T1000 (cell line): ENCODE data around the gene CCL8.

ENCODE experiments used
- DNase-seq: peaks from one replicate; lab custom pipeline; 2025; ENCODE audit warnings: mixed read lengths; lab: John Stamatoyannopoulos, UW

CCL8 gene

GRCh38 chr17:34319039-34319483 is at the start of gene CCL8:
CCL8 (plus strand) TSS chr17:34319435; CDS start chr17:34319502, 67 bp downstream.
- DNase-seq: no peak

GRCh38 chr17:34269969-34270368 is 49.3 kb upstream of the CCL8 start, which contains the start of gene CCL7:
CCL7 (plus strand) TSS chr17:34270221; CDS start chr17:34270291, 70 bp downstream.
- no peak for DNase-seq

- DNase-seq: no peak
Measured at GRCh38 chr17:34275881-34276280, 43.4 kb upstream of the CCL8 start.

DNA sequence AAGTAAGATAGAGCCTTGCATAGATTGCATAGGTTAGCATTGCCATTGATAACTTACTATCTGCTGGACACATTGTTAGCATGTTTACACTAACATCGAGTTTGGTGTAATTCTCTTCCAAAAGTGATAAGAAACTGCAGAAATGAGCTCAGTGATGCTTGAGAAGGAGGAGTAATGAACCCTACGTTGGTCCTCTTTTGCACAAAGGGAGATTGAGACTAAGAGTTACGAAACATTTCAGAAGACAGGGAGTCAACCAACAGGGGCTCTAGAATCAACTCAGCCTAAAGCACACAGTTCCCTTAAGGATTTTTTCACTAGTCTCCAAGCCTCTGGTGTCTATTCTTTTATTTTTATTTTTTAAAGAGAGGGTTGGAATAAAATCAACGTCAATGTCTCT is 42.4 kb upstream of the CCL8 start:
- no peak for DNase-seq

DNA sequence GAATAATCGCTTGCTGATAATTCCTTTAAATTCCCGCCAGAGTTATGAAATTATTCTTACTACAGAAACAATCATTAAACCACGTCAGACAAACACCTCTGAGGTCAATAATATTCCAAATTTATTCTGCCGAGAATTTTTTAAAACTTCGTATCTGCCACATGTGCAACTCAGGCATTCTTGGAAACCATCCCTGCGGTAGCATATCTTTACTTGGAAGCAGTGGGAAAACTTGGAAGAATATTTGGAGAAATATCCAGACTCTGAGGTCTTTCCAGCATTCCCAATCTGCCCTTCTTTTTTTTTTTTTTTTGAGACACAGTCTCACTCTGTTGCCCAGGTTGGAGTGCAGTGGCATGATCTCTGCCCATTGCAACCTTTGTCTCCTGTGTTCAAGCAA is 35.7 kb upstream of the CCL8 start:
- no peak for DNase-seq

GRCh38 chr17:34285286-34285792 is 33.9 kb upstream of the CCL8 start, which contains the start of gene CCL11:
CCL11 (plus strand) TSS chr17:34285742; CDS start chr17:34285809, 67 bp downstream.
- DNase-seq: no peak

- DNase-seq: no peak
Measured at GRCh38 chr17:34287875-34288274, 31.4 kb upstream of the CCL8 start.

- no peak for DNase-seq
Measured at GRCh38 chr17:34290586-34290985, 28.6 kb upstream of the CCL8 start.

DNA sequence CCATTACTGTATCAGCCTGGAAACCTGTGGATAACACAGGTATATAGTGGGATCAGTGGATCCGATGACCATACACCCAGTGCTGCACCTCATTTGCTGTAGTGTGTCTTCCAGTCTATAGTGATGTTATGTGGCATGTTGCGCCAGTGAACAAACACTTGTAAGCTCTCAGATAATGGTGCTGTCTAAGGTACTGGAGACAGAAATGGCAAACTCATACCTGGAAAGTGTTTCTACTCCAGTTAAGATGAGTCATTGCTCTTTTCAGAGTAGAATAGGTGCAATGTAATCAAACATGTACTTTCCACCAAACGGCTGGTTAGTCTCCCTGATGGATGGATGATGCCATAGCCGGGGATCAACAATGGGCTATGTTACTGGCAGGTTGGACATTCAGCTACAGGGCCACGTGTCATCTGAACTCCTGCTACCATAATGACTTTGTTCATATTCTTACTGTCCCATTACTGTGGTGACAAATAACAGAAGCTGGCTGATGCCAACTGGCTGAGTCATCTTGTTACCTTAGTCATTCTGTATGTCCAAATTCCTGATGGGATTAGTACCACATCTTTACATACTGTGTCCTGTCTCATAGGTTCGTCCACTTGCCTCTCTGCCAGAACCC is 27.4 kb upstream of the CCL8 start:
- DNase-seq: no peak

DNA sequence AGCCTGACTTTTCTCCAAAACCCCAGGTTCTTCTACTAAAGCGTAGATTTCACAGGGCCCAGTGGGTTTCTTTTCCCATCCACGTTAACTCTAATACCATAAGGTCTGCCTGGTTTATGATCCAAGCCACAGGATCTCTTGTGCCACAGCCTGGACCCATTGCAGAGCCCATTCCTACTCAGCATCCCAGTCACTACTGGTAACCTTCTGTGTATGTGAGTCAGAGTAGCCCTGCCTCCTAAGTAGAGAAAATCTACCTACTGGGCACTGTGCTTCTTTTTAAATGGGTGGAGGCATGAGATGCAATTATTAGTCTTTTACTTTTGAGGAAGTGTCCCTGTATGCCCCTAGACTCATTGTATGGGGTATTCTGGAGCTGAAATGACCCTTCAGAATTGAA is 20.2 kb upstream of the CCL8 start:
- DNase-seq: no peak

- DNase-seq: no peak
Measured at GRCh38 chr17:34299956-34300577, 19.2 kb upstream of the CCL8 start.

DNA sequence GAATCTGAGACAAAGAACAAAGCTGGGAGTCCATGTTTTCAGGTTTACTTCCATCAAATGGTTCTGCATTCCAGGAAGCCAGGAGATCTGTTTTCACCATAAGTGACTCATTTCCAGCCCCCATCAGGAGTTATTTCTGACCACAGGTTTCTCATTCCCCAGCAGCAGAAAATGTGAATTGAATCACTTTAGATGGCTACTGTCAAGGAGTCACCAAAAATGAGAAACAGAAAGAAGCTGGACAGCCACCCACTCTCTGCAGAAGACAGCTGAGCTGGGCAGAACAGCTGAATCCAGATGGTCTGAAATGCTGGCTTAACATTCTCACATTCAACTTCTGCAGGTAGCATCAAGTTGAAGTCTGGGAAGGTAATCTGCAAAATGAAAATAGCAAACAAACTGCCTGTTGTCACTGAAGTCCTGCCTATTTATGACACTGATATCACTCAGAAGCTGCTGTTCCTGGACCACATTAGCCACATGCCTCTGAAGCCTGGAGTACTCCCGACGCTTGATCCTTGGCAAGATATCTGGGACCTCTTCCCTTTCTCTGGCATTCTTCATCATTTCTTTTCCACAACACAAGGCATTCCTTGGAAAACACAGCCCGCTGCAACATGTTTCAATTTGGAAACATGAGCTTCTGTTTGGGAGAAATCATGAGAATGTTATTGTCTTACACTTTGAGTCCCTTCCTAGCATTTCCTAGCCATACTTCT is 18.4 kb upstream of the CCL8 start:
- no peak for DNase-seq

DNA sequence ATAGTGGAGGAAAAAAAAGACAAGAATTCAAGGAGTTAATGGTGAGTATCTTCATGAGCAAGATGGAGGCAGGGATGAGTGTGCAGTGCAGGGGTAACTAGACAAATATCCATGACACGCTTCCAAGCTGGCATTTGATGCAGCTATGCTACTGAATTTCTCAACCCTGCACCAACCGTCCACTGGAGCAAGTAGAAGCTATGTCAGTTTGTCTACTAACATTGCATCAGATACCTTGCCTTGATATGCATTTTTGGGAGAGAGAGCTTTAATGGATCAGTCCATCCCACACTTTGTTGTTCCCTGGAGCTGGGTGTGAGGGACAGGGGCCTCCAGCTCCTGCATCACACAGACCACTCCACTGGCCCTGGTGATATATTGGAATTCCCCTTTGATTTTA is 17.2 kb upstream of the CCL8 start:
- DNase-seq: no peak

- no peak for DNase-seq
Measured at GRCh38 chr17:34302636-34303035, 16.6 kb upstream of the CCL8 start.

- no peak for DNase-seq
Measured at GRCh38 chr17:34303606-34304005, 15.6 kb upstream of the CCL8 start.

DNA sequence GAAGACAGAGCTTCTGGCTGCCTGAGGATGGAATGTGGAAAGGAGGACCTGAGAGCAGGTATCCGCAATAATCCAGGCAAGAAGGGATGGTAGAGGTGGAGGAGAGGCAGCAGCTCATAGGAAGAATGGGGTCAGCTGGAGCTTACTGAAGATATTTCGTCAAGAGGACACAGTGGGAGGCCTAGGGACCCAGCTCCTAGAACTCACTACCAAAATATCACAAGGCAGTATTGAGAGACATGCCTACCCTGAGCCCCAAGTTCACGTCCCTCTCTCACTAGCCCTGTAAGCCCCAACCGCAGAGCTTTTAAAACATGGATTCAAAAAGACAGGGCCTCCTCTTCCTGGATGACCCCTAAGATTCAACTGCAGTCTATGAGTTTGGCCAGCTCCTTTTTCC is 14.2 kb upstream of the CCL8 start:
- DNase-seq: no peak

- no peak for DNase-seq
Measured at GRCh38 chr17:34305606-34306005, 13.6 kb upstream of the CCL8 start.

DNA sequence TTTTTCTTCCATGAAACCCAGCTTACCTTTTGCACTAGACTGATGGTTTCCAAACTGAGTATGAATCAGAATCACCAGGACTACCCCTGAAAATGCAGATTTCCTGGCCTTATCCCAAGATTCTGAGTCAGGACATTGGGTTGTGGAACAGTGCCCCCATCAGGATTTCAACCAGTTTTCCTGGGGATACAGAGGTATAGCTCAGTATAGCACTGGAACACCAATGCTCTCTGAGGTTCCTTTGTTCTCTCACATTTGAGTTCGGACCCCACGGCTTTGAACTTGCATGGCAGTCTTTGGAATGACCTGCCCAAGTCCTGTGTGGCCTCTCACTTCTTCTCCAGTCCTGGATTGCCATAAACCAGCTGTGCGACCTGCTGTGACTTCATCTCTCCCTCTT is 12.8 kb upstream of the CCL8 start:
- no peak for DNase-seq

DNA sequence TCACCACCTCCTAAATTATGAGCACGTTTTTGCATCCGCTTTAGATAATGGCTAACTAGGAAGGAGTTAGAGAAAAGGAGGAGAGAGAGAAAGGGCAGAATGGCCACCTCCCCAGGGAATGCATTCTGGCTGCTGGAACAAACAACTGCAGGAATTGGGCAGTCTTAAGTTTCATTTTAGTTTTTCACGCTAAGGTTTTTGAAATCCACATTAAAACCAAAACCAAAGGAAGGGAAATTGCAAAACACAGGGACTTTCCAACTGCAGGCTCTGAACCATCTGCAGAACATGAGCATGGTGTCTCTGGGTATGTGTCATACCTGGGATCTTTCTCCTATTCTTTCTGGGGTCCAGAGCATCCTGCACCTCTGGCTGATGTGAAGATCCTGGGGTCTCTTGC is 12.1 kb upstream of the CCL8 start:
- no peak for DNase-seq

DNA sequence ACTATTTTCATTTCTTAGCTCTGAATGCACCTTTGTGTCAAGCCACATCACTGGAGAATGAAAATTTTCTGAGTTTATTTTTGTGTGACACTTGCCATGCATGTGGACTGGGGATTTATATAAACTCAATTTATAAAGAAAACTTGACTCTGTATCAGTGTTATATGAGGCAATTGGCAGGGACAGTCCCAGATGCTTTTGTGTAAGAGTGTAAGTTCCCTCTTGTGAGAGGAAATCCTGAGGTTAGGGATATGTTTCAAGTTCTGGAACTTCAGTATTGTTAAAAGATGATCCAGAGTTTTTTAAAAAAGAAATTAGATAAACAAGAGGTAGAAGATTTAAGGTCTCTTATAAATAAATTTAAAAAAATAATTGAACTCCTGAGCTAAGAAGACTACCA is 10.9 kb upstream of the CCL8 start:
- DNase-seq: no peak

DNA sequence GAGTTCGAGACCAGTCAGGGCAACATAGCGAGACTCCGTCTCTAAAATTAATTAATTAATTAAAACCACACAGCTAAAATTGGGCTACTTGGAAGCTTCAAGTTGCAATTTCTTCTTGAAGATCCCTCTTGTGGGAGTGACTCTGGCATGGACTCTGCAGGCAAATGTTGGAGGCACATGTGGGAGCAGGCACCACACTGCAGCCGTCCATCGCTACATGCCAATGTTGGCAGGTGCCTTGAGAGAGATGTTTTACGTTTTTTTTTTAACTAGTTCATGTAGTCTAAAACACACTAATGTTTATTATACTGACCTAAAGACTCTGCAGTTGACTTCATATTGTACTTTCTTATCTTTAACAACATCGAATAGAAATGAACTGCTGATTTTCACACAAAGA is 7.9 kb upstream of the CCL8 start:
- DNase-seq: no peak

DNA sequence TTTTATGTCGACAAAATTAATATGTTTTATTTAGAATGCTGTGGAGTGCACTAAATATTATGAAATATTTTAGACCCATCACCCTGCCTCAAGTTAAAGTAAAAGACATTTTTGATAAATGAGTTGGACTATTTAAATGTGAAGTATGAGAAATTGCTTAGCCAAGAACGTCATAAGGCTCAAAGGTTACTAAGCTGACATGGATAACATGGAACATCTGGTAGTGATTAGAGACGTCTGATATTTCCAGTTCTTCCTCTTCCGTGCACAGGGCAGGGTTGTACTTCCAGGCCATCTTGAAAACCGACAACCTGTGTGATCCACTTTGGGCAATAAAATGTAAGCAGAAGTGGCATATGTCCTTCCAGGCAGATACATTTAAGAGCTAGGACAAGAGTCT is 7.2 kb upstream of the CCL8 start:
- DNase-seq: no peak

GRCh38 chr17:34313164-34313563 is 6.1 kb upstream of the CCL8 start:
- no peak for DNase-seq
